ENCODE measurements around the gene ANKRD29.

DNA sequence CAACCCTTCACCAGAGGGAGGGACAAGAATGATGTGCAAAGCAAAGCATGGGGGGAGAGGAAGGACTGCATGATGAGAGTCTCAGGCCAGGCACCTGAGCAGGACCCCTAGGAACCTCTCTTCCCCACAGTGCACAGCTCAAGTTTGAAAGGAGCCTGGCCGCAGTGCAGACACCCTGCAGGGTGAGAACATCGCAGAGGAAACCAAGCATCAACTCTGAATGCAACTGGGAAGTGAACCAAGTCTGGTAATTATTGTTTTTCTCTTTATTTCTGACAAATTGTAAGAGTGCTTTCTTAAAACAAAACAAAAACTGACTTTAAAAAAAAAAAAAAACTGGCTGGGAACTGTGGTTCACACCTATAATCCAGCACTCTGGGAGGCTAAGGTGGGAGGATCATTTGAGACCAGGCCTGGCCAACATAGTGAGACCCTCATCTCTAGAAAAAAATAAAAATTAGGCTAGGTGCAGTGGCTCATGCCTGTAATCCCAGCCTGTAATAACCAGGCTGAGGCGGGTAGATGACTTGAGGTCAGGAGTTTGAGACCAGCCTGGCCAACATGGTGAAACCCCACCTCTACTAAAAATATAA, 91.7 kb downstream of the ANKRD29 start:
- TF ChIP-seq SIN3A (IDR thresholded peaks at IDR 0.05; ENCODE audit: borderline replicate concordance, insufficient read depth, low read length) (no peak), POLR2AphosphoS5 (IDR thresholded peaks at IDR 0.05; ENCODE audit: low read depth, low read length) (no peak), TAF1 (IDR thresholded peaks at IDR 0.05; ENCODE audit: borderline replicate concordance, insufficient read depth, low read length) (no peak), FOXP2 (optimal IDR thresholded peaks at IDR 0.05; ENCODE audit: borderline replicate concordance, extremely low read depth, extremely low read length, insufficient read depth) (no peak)
- TF ChIP-seq, protein P1, sequence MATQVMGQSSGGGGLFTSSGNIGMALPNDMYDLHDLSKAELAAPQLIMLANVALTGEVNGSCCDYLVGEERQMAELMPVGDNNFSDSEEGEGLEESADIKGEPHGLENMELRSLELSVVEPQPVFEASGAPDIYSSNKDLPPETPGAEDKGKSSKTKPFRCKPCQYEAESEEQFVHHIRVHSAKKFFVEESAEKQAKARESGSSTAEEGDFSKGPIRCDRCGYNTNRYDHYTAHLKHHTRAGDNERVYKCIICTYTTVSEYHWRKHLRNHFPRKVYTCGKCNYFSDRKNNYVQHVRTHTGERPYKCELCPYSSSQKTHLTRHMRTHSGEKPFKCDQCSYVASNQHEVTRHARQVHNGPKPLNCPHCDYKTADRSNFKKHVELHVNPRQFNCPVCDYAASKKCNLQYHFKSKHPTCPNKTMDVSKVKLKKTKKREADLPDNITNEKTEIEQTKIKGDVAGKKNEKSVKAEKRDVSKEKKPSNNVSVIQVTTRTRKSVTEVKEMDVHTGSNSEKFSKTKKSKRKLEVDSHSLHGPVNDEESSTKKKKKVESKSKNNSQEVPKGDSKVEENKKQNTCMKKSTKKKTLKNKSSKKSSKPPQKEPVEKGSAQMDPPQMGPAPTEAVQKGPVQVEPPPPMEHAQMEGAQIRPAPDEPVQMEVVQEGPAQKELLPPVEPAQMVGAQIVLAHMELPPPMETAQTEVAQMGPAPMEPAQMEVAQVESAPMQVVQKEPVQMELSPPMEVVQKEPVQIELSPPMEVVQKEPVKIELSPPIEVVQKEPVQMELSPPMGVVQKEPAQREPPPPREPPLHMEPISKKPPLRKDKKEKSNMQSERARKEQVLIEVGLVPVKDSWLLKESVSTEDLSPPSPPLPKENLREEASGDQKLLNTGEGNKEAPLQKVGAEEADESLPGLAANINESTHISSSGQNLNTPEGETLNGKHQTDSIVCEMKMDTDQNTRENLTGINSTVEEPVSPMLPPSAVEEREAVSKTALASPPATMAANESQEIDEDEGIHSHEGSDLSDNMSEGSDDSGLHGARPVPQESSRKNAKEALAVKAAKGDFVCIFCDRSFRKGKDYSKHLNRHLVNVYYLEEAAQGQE (IDR thresholded peaks at IDR 0.05; ENCODE audit: insufficient read depth in 1 of 2, low read depth in 2 of 2, low read length in 2 of 2): no peak
